Cardiac muscle cell (in vitro differentiated cells and primary cell): ENCODE measurements around the gene UNC45A. TPM values are rescaled to one million over a fixed set of nuclear protein-coding genes. Genes with fewer than 3 reads are reported as not detected.
A peak's percentile ranks its signal among the peaks of the same experiment; 100 is the strongest.

ENCODE experiments used
- DNase-seq, 2 donors: peaks; one replicate each; pipeline versions ENCODE4 v3.0.0 to v3.0.0-alpha.2; 2010 to 2017; ENCODE audit warnings: low read depth in 1 of 2, low spot score in 1 of 2
- H3K27ac ChIP-seq: fragments of 200-600 bp; sonication (generic); 2 replicates; pipeline ENCODE4 v1.5.1; 2016
- H3K27me3 ChIP-seq: fragments of 200-600 bp; sonication (generic); 2 replicates; pipeline ENCODE4 v1.6.0; 2016; ENCODE audit warnings: control low read depth
- H3K36me3 ChIP-seq: fragments of 200-600 bp; sonication (generic); 2 replicates; pipeline ENCODE4 v1.5.1; 2016; ENCODE audit warnings: control low read depth
- H3K4me1 ChIP-seq: fragments of 200-600 bp; sonication (generic); 2 replicates; pipeline ENCODE4 v1.8.1; 2017; ENCODE audit warnings: low read depth, mild to moderate bottlenecking, mixed run types
- H3K4me3 ChIP-seq: fragments of 200-600 bp; sonication (generic); 2 replicates; pipeline ENCODE4 v1.5.1; 2016; ENCODE audit warnings: mild to moderate bottlenecking
- H3K9me3 ChIP-seq: fragments of 200-600 bp; sonication (generic); 2 replicates; pipeline ENCODE4 v1.5.1; 2017; ENCODE audit warnings: low read depth, mild to moderate bottlenecking, control low read depth
- polyA plus RNA-seq: library from polyadenylated mRNA; unstranded; fragments of >200 nt; fragmentation: Nextera tagmentation; extraction: Ambion mirVana; gene quantifications from 2 replicates; pipeline ENCODE4 v1.2.1, GENCODE V29; 2016
- total RNA-seq: library from RNA; depleted of rRNA; stranded (reverse); fragments of >200 nt; gene quantifications from 2 replicates; pipeline ENCODE4 v1.2.3, GENCODE V29; 2016
- TF ChIP-seq, protein P1 (sequence below): IDR thresholded peaks from 2 replicates; pipeline ENCODE4 v1.5.1; 2012; ENCODE audit warnings: low read depth, mild to moderate bottlenecking, low read length

The UNC45A gene
- total and polyA plus RNA-seq, 2 experiments from 2014 or later = 52.5 to 68.2 TPM

DNA sequence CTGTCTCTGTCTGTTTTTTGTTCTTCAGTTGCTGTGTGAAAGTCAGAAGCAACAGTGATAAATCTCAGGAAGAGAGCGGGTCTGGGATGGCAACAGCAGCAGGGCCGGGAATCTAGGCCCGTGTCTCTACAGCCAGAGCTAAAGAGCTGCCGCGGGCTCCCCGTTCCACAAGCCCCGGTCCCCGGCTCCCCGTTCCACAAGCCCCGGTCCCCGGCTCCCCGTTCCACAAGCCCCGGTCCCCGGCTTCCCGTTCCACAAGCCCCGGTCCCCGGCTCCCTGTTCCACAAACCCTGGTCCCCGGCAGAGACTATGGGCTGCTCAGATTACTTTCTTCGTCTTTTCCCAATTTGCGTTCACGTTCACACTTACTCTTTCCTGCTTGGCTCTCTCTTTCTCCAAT lies 39.1 kb downstream of the UNC45A start:
- Histone ChIP-seq H3K4me3 (no peak overlapping the region), H3K27ac (no peak overlapping the region), H3K9me3 (no peaks in the 10 kb centered on the region), H3K27me3 (no peaks in the 10 kb centered on the region), H3K36me3 (peaks cover 34% of the 10 kb centered on the region), H3K4me1 (no peaks in the 10 kb centered on the region)
- DNase-seq = no peak
- TF ChIP-seq, protein P1, sequence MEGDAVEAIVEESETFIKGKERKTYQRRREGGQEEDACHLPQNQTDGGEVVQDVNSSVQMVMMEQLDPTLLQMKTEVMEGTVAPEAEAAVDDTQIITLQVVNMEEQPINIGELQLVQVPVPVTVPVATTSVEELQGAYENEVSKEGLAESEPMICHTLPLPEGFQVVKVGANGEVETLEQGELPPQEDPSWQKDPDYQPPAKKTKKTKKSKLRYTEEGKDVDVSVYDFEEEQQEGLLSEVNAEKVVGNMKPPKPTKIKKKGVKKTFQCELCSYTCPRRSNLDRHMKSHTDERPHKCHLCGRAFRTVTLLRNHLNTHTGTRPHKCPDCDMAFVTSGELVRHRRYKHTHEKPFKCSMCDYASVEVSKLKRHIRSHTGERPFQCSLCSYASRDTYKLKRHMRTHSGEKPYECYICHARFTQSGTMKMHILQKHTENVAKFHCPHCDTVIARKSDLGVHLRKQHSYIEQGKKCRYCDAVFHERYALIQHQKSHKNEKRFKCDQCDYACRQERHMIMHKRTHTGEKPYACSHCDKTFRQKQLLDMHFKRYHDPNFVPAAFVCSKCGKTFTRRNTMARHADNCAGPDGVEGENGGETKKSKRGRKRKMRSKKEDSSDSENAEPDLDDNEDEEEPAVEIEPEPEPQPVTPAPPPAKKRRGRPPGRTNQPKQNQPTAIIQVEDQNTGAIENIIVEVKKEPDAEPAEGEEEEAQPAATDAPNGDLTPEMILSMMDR = no peak

DNA sequence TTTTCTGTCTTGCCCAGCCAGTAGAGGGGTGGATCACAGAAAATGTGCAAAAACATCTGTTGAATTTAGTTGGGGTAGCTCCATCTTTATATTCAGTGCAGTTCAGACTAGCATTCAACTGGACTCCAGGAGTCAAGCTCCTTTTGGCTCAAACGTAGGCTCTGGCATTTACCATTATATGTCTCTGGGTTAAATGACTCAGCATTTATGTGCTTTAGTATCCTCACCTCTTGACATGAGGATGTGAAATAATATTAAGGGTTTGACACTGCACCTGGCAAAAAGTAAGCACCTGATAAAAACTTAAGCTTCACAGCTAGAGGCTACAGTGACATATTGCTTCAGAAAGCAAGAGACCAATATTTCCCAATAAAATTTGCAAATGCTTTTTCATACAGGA lies 44.5 kb downstream of the UNC45A start:
- no peak overlapping the region for H3K27ac ChIP-seq
- no peaks in the 10 kb centered on the region for H3K27me3 ChIP-seq
- H3K36me3 ChIP-seq = peaks cover 43% of the 10 kb centered on the region
- H3K4me1 ChIP-seq = no peaks in the 10 kb centered on the region
- H3K4me3 ChIP-seq = no peak overlapping the region
- DNase-seq = no peak
- TF ChIP-seq, protein P1 = no peak
- no peaks in the 10 kb centered on the region for H3K9me3 ChIP-seq

DNA sequence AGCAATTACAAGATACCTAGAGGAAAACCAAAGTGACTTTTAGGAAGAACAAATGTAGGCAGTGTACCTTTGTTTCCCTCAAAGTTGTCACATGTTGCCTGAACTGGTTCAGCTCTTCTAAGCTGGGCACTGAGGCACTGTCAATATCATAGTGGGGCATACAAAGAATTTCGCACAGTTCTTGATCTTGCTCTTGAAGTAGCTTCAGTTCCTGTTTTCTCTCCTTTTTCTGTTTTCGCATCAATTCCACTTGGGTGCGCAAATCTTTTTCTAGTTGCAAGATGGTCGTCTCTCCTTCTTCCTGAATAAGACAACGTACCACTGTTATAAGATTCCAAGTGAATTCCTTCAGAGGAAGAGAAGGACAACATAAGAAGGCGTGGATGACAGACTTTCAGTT lies 46.6 kb downstream of the UNC45A start:
- H3K36me3 ChIP-seq = peaks cover 27% of the 10 kb centered on the region

DNA sequence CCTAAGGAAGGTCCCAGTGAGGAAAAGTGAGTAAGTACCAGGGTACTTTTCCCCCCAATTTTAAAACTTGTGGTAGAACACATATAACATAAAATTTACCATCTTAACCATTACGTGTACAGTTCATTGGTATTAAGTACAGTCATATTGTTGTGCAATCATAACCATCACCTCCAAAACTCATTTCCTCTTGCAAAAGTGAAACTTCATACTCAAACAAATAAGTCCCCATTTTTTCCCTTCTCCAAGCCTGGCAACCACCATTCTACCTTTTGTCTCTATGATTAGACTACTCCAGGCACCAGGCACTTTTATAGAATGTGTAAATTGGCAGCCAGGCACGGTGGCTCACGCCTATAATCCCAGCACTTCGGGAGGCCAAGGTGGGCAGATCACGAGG lies 47.0 kb downstream of the UNC45A start:
- H3K36me3 ChIP-seq = peaks cover 27% of the 10 kb centered on the region
- H3K27me3 ChIP-seq = no peaks in the 10 kb centered on the region
- DNase-seq = peak in 1 of 2 donors; percentile 62
- no peak overlapping the region for H3K27ac ChIP-seq
- TF ChIP-seq, protein P1 = no peak
- no peak overlapping the region for H3K4me3 ChIP-seq
- H3K4me1 ChIP-seq = peaks cover under 1% of the 10 kb centered on the region
- no peaks in the 10 kb centered on the region for H3K9me3 ChIP-seq

More for the DNA sequence above, 46.6 kb downstream of the UNC45A start:
- H3K4me1 ChIP-seq = no peaks in the 10 kb centered on the region
- H3K4me3 ChIP-seq = no peak overlapping the region
- H3K9me3 ChIP-seq = no peaks in the 10 kb centered on the region
- DNase-seq = no peak
- H3K27ac ChIP-seq = no peak overlapping the region
- no peaks in the 10 kb centered on the region for H3K27me3 ChIP-seq
- TF ChIP-seq, protein P1 = no peak

DNA sequence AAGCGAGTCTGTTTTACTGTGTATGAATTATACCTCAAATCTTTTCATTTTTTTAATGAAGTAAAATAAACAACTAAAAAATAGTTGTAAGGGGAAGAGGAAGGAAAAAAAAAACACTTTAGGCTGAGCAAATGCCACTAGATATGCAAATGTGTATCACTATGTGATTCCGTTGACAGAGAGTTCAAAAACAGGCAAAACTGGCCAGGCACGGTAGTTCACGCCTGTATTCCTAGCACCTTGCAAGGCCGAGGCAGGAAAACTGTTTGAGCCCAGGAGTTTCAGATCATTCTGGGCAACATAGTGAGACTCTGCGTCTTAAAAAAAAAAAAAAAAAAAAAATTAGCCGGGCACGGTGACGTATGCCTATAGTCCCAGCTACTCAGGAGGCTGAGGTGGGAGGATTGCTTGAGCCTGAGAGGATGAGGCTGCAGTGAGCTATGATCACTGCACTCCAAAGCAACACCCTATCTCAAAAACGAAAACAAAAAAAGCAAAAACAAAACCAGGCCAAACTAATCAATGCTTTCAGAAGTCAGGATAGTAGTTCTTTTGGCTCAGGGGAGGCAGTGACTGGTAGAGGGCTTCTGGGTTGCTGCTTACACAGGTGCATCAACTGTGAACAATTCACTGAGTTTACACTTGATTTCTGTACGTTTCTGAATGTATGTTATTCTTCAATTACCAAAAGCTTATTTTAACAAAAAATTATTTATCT lies 51.9 kb downstream of the UNC45A start:
- H3K36me3 ChIP-seq = peaks cover 7% of the 10 kb centered on the region
- no peaks in the 10 kb centered on the region for H3K9me3 ChIP-seq
- peaks cover 15% of the 10 kb centered on the region for H3K4me1 ChIP-seq
- H3K27ac ChIP-seq = no peak overlapping the region
- no peaks in the 10 kb centered on the region for H3K27me3 ChIP-seq
- TF ChIP-seq, protein P1 = no peak
- DNase-seq = no peak
- no peak overlapping the region for H3K4me3 ChIP-seq
